HepG2 (cell line): ENCODE results near the gene MYH9. TPM values are rescaled to one million over a fixed set of nuclear protein-coding genes. Genes with fewer than 3 reads are reported as not detected.
A peak's percentile ranks its signal among the peaks of the same experiment; 100 is the strongest.

Experiments used
- BHLHE40 ChIP-seq: IDR thresholded peaks from 2 replicates; pipeline ENCODE4 v1.6.1; 2011; ENCODE audit warnings: low read length, improper control_type of control experiment
- BORCS8-MEF2B ChIP-seq: sonication (generic); formaldehyde crosslinking; IDR thresholded peaks from 2 replicates; pipeline ENCODE4 v1.8.0; 2022; ENCODE audit warnings: mild to moderate bottlenecking, missing genetic modification reagents
- CBX5 ChIP-seq: sonication (generic); formaldehyde crosslinking; IDR thresholded peaks from 2 replicates; pipeline ENCODE4 v1.4.0; 2020; ENCODE audit warnings: missing genetic modification reagents, borderline replicate concordance
- EP300 ChIP-seq, 3 experiments: sonication (generic) in 1 of 3; formaldehyde crosslinking in 1 of 3; IDR thresholded peaks; 2 replicates each; pipeline versions ENCODE4 v1.5.1 to v1.6.1; 2011 to 2020; ENCODE audit warnings: low read depth in 2 of 3, low read length in 2 of 3, borderline replicate concordance in 1 of 3, improper control_type of control experiment in 1 of 3, mild to moderate bottlenecking in 1 of 3, missing genetic modification reagents in 1 of 3, moderate library complexity in 1 of 3
- GABPA ChIP-seq, 2 experiments: IDR thresholded peaks; 2 replicates each; pipeline ENCODE4 v1.6.1; 2011 to 2016; ENCODE audit warnings: low read depth in 2 of 2, low read length in 1 of 2, missing biosample characterization in 1 of 2, missing genetic modification characterization in 1 of 2
- KDM4B ChIP-seq: sonication (generic); formaldehyde crosslinking; IDR thresholded peaks from 2 replicates; pipeline ENCODE4 v1.4.0; 2020; ENCODE audit warnings: missing genetic modification reagents
- MBNL3 ChIP-seq: fragments of 250-450 bp; sonication (Bioruptor Pico); conservative IDR thresholded peaks from 2 replicates; pipeline ENCODE4 v1.8.0; 2022; ENCODE audit warnings: mild to moderate bottlenecking, inconsistent platforms
- RARA ChIP-seq: IDR thresholded peaks from 2 replicates; pipeline ENCODE4 v1.6.1; 2016; ENCODE audit warnings: missing genetic modification reagents, missing compliant biosample characterization
- RORA ChIP-seq: sonication (generic); formaldehyde crosslinking; IDR thresholded peaks from 2 replicates; pipeline ENCODE4 v1.5.0; 2020; ENCODE audit warnings: mild to moderate bottlenecking, missing genetic modification reagents, moderate library complexity
- SCMH1 ChIP-seq: sonication (generic); formaldehyde crosslinking; IDR thresholded peaks from 2 replicates; pipeline ENCODE4 v1.9.0; 2021; ENCODE audit warnings: missing genetic modification reagents, mild to moderate bottlenecking, borderline replicate concordance
- SMARCE1 ChIP-seq: fragments of 450-650 bp; IDR thresholded peaks from 2 replicates; pipeline ENCODE4 v1.6.1; 2017; ENCODE audit warnings: borderline replicate concordance
- SRF ChIP-seq: IDR thresholded peaks from 2 replicates; pipeline ENCODE4 v1.6.1; 2011; ENCODE audit warnings: mild to moderate bottlenecking, low read depth, low read length, moderate library complexity
- ZBTB3 ChIP-seq: sonication (generic); formaldehyde crosslinking; IDR thresholded peaks from 2 replicates; pipeline ENCODE4 v1.4.0; 2020; ENCODE audit warnings: low read depth, mild to moderate bottlenecking, moderate library complexity, missing genetic modification reagents, borderline replicate concordance
- ZNF205 ChIP-seq: IDR thresholded peaks from 2 replicates; pipeline ENCODE4 v1.6.1; 2018; ENCODE audit warnings: missing biosample characterization, missing genetic modification reagents
- ZNF251 ChIP-seq: sonication (generic); formaldehyde crosslinking; IDR thresholded peaks from 2 replicates; pipeline ENCODE4 v1.9.0; 2021; ENCODE audit warnings: mild to moderate bottlenecking, missing genetic modification reagents
- ZNF256 ChIP-seq: sonication (generic); formaldehyde crosslinking; conservative IDR thresholded peaks from 2 replicates; pipeline ENCODE4 v1.4.0; 2020; ENCODE audit warnings: missing genetic modification reagents
- ZNF75D ChIP-seq: sonication (generic); formaldehyde crosslinking; IDR thresholded peaks from 2 replicates; pipeline ENCODE4 v1.8.1; 2023; ENCODE audit warnings: missing genetic modification reagents, mild to moderate bottlenecking, borderline replicate concordance
- polyA plus RNA-seq, 8 experiments: library from polyadenylated mRNA; depleted of rRNA in 3 of 8; stranded (reverse) in 7 of 8; unstranded in 1 of 8; fragments of >200 nt; fragmentation: Illumina TruSeq in 4 of 8; extraction: Trizol in 4 of 8; gene quantifications; 2 replicates each; pipeline versions ENCODE4 v1.2.1 to v1.2.3, GENCODE V29; 2011 to 2016; ENCODE audit warnings: low read depth in 4 of 8, missing spikeins in 1 of 8, mixed read lengths in 1 of 8; ENCODE audit not compliant: insufficient read depth in 1 of 8
- total RNA-seq, 5 experiments: library from RNA; depleted of rRNA; stranded (reverse); fragments of >200 nt; fragmentation: Illumina TruSeq; extraction: Trizol; gene quantifications; 2 replicates each; pipeline ENCODE4 v1.2.3, GENCODE V29; 2016; ENCODE audit warnings: low read depth in 1 of 5
- TF ChIP-seq, protein P1 (sequence below), 2 experiments: fragments of 450-650 bp in 1 of 2; sonication (generic) in 1 of 2; formaldehyde crosslinking in 1 of 2; IDR thresholded peaks; 2 replicates each; pipeline versions ENCODE4 v1.6.1 to v1.8.0; 2016 to 2022; ENCODE audit warnings: antibody characterized with exemption in 1 of 2, mild to moderate bottlenecking in 1 of 2, missing genetic modification reagents in 1 of 2
- TF ChIP-seq, protein P2 (sequence below): sonication (generic); formaldehyde crosslinking; conservative IDR thresholded peaks from 2 replicates; pipeline ENCODE4 v1.5.0; 2020; ENCODE audit warnings: missing genetic modification reagents

MYH9 gene
- total and polyA plus RNA-seq, 2 of the 13 experiments (the other 11 are each of a cell fraction or from before 2014, with no cell fraction given) = 50.7 to 98.5 TPM

DNA sequence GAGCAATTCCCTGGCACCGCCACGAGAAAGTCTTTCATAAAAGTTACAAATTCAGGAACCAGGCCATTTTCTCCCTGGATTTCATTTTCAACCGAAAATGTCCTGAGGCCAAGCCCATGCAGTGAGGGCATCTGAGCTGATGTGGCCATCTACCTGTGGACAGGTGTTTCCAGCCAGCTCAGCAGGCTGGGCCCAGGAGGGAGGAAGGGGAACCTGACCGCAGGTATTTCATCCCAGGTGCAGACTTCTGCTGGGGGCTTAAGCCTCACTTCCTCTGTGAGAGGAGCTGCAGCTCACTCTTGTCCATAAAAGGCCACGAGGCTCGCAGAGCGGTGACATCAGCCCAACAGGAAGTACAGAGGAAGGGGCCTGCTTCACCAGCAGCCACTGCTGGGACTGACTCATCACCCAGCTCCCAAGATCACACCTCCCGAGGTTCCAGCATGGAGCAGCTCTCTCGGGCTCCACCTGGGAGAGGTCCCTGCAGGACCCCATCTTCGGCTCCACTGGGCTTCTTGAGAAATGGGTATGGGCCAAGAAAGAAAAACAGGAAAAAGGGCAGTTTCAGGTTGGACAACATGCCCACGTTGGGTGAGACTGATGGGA is 56.4 kb downstream of the MYH9 start (continued):
- TF ChIP-seq, protein P1, sequence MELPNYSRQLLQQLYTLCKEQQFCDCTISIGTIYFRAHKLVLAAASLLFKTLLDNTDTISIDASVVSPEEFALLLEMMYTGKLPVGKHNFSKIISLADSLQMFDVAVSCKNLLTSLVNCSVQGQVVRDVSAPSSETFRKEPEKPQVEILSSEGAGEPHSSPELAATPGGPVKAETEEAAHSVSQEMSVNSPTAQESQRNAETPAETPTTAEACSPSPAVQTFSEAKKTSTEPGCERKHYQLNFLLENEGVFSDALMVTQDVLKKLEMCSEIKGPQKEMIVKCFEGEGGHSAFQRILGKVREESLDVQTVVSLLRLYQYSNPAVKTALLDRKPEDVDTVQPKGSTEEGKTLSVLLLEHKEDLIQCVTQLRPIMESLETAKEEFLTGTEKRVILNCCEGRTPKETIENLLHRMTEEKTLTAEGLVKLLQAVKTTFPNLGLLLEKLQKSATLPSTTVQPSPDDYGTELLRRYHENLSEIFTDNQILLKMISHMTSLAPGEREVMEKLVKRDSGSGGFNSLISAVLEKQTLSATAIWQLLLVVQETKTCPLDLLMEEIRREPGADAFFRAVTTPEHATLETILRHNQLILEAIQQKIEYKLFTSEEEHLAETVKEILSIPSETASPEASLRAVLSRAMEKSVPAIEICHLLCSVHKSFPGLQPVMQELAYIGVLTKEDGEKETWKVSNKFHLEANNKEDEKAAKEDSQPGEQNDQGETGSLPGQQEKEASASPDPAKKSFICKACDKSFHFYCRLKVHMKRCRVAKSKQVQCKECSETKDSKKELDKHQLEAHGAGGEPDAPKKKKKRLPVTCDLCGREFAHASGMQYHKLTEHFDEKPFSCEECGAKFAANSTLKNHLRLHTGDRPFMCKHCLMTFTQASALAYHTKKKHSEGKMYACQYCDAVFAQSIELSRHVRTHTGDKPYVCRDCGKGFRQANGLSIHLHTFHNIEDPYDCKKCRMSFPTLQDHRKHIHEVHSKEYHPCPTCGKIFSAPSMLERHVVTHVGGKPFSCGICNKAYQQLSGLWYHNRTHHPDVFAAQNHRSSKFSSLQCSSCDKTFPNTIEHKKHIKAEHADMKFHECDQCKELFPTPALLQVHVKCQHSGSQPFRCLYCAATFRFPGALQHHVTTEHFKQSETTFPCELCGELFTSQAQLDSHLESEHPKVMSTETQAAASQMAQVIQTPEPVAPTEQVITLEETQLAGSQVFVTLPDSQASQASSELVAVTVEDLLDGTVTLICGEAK (IDR thresholded peaks at IDR 0.05) = no peak
- TF ChIP-seq, protein P1 (CRISPR knock-in tag; IDR thresholded peaks at IDR 0.05) = no peak
- TF ChIP-seq RARA (CRISPR knock-in tag) = no peak
- TF ChIP-seq RORA (CRISPR knock-in tag) = no peak
- TF ChIP-seq SRF = peak; percentile 74
- TF ChIP-seq ZNF75D (CRISPR knock-in tag) = no peak
- TF ChIP-seq, protein P2, sequence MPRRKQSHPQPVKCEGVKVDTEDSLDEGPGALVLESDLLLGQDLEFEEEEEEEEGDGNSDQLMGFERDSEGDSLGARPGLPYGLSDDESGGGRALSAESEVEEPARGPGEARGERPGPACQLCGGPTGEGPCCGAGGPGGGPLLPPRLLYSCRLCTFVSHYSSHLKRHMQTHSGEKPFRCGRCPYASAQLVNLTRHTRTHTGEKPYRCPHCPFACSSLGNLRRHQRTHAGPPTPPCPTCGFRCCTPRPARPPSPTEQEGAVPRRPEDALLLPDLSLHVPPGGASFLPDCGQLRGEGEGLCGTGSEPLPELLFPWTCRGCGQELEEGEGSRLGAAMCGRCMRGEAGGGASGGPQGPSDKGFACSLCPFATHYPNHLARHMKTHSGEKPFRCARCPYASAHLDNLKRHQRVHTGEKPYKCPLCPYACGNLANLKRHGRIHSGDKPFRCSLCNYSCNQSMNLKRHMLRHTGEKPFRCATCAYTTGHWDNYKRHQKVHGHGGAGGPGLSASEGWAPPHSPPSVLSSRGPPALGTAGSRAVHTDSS (CRISPR knock-in tag) = no peak
- no peak for TF ChIP-seq ZNF251
- TF ChIP-seq BHLHE40 = no peak
- no peak for TF ChIP-seq CBX5 (CRISPR knock-in tag)
- no peak for TF ChIP-seq GABPA (IDR thresholded peaks at IDR 0.05; ENCODE audit: low read depth, low read length)
- peak; percentile 65 for TF ChIP-seq GABPA (CRISPR knock-in tag; IDR thresholded peaks at IDR 0.05; ENCODE audit: low read depth)
- TF ChIP-seq ZNF205 (CRISPR knock-in tag) = no peak
- TF ChIP-seq SMARCE1 = no peak
- TF ChIP-seq EP300 (IDR thresholded peaks at IDR 0.05; ENCODE audit: low read depth in 2 of 2, low read length in 2 of 2) = peak in 1 of 2 experiments; percentile 26; a peak in 1 of 4 replicates
- no peak; the same call in 1 of the 2 replicates for TF ChIP-seq EP300 (CRISPR knock-in tag; IDR thresholded peaks at IDR 0.05; ENCODE audit: borderline replicate concordance)
- TF ChIP-seq KDM4B = no peak
- no peak for TF ChIP-seq BORCS8-MEF2B (CRISPR knock-in tag)
- no peak for TF ChIP-seq MBNL3 (CRISPR knock-in tag)
- TF ChIP-seq SCMH1 = no peak
- no peak for TF ChIP-seq ZBTB3 (CRISPR knock-in tag)
- no peak for TF ChIP-seq ZNF256 (CRISPR knock-in tag)
